Skin of body (tissue), 2 donors: ENCODE data around the gene FLT4. TPM values are rescaled to one million over a fixed set of nuclear protein-coding genes. Genes with fewer than 3 reads are reported as not detected.

Experiments used
- DNase-seq: peaks from one replicate; lab custom pipeline; 2025; lab: John Stamatoyannopoulos, UW
- total RNA-seq: library from RNA; depleted of rRNA; stranded (reverse); fragments of >200 nt; gene quantifications from one replicate; pipeline ENCODE4 v1.2.3, GENCODE V29; 2014

Gene FLT4
- total RNA-seq, 1 donor from 2014 or later, result 7.5 TPM

DNA sequence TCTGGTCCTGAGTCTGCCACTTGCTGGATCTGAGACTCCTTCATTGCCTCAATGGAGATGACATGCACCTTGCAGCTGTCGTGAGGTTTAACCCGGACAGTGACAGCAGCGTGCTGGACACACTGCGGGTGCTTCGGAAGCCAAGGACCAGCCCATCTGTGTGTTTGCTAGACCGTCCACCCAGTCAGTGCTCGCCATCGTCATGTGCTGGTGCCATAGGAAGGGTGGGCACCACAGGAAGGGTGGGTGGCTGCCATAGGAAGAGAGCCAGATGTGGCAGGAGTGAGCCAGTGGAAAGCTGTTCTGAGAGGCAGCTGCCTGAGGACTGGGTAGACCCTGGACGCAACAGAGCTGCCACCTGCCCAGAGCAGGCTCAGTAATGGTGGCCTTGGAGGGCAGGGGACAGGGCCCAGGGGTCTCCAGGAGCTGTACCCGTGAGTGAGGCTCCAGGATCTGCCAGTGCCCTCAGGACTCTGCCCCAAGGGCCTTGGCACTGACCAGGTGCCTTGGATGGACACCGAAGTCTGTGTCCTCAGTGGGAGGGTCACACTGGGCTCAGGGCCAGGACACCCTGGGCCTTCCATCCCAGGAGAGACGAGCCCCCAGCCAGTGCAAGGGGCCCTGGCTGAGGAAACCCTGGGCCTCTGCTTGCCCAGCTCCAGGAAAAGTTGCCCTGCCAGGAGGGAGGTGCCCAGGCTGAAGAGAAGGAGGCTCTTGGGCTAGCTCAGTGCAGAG lies 21.8 kb downstream of the FLT4 start:
- DNase-seq, result no peak

- no peak for DNase-seq
These were observed 22.6 kb downstream of the FLT4 start for GRCh38 chr5:180626661-180627385.

GRCh38 chr5:180625791-180626660 lies 23.4 kb downstream of the FLT4 start:
- DNase-seq, result no peak

DNA sequence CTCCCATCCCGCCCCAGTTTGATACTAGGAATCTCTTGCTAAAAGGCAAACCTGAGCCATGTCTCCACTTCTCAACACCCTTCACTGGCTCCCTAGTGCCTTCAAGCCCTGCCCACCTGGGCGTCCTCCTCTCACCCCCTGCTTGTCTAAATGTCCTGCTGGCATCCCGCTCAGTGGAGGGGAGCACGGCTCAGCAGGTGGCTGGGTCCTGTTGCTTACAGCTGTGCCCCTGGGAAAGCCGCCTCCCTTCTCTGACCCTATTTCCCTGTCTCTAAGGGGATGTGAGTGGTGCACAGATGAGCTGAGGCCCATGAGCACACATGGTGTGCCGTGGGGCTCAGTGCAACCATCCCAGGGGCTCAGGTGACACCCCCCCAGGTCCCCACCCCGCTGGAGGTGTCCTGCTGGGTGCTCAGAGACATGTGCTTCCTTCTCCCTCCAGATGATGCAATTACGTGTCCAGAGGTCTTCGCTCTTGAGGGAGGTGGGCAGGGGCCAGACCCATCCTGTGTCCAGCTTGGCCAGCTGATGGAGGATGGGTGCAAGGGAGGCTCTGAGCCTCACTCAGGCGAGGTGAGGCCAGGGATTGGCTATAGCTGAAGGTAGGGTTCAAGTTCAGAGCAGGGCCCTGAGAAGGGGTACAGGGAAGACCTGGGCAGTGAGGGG lies 24.1 kb downstream of the FLT4 start:
- DNase-seq, result no peak

- no peak for DNase-seq
These were observed 24.8 kb downstream of the FLT4 start for GRCh38 chr5:180624587-180624986.

DNA sequence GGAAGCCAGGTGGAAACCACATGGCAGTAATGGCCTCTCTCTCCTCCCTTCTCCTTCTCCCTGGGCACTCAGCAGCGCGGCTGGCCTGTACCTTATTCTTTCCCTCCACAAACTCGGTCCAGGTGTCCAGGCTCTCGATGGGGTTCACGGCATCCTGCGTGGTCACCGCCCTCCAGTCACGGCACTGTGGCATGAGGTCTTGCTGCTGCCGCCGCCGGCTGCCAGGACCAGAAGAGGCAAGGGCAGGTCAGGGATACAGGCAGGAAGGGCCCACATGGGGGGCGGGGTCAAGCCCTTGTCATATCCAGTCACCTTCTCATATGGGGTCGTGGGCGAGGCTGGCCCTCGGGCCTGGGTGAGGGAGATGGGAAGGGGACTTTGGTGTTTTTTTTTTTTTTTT lies 25.6 kb downstream of the FLT4 start:
- no peak for DNase-seq

GRCh38 chr5:180623411-180623834 lies 26.0 kb downstream of the FLT4 start:
- DNase-seq, result no peak

DNA sequence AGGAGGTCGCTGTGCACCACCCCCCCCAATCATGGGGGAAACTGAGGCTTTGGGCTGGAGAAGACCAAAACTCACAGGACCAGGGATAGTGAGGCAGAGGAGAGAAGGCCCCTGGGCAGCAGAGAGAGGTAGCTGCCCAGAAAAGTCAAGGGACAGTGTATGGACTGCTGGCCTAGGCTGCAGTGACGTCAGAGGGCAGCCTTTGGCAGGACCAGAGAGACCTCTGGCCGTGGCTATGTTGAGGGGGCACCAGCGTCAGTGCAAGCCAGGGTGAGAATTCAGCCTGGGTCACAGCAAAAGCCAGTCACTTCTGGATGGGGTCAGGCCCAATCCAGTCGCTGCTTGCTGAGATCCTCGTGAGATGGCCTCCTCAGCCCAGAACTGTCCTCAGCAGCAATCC lies 26.5 kb downstream of the FLT4 start:
- DNase-seq, result no peak

DNA sequence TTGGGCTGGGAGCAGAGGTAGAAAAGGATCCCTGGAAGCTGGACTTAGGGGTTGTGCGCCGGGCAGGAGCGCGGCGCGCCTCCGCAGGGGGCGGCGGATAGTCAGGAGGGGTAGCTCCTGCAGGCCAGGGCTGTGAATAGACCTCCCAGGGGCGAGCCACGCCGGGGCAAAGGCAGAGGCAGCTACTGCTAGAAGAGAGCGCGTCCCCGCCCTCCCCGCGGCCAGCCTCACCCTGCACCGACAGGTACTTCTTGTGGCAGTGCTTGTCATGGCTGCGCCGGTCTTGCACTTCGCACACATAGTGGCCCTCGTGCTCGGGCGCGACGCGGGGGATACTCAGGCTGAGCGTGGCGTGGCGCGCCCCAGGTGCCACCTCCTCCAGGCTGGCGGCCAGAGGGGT lies 28.1 kb downstream of the FLT4 start:
- no peak for DNase-seq

- DNase-seq, result no peak
These were observed 29.4 kb downstream of the FLT4 start for GRCh38 chr5:180620014-180620413.

DNA sequence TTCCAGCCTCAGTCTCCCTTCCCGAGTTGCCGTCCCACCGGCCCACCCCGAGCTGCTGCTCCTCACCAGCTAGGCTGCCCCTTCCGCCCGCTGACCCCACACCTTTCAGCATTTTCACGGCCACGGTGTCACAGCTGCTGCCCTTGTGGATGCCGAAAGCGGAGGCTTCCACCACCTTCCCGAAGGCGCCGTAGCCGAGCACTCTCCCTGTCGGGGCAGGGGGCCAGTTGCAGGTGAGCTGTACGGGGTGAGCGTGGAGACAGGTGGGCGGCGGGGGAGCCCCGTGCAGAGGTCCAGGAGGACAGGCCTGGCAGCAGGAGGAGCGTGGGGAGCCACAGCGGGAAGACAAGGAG lies 29.9 kb downstream of the FLT4 start:
- DNase-seq, result no peak

DNA sequence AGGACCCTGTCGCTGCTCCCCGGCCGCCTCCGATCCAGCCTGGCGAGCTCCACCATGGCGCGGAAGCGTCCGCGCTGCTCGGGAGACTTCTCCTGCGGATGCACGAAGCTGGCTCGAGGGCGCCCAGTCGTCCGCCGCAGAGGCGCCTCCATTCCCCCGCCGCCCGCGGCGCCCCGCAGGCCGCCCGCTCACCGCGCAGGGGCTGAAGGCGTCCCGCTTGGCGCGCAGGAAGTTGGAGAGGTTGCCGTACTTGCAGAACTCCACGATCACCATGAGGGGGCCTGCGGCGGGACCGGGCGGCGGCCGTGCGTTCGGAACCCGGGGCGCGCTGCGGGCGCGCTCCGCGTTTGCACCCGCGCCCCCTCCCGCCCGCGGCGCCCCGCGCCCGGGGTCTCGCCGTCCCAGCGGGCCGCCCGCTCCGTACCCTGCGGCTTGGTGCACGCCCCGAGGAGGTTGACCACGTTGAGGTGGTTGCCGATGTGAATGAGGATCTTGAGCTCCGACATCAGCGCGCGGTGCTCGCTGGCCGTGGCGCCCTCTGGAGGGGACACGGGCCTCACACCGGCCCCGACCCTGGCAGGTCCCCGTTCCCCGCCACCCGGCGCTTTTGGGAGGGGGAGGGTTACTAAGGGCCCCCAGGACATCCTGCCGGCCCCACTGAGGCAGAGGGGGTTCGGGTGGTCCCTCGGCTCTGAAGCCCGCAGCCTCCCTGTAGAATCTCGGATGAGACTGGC lies 30.4 kb downstream of the FLT4 start:
- DNase-seq, result no peak

DNA sequence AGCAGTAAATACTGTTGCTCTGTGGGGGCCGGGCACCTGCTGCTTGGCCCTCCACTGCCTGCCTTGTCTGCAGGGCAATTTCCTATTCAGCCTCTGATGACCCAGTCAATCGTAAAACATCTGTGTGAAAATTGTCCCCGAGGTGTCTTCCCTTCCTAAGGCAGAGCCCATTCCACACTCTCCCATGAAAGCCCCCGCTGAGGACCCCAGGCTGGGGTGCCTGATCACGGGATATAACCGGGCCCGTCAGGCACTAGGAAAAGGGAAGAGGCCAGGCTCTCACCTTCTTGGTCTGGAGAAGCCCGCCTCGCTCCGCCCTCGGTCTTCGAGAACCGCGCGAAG lies 30.9 kb downstream of the FLT4 start:
- no peak for DNase-seq

DNA sequence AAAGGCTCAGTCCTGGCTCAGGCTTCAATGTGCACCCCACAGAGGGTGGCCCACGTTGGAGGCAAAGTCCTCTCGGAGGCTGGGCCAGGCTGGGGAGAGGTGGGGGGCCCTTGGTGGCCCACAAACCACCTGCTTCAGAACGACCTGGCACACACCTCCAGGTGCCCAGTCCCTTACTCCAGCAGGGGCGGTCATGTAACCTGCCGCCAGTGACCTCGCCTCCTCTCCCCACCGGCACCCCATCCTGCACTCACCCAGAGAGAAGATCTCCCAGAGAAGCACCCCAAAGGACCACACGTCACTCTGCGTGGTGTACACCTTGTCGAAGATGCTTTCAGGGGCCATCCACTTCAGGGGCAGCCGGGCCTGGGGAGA lies 35.6 kb downstream of the FLT4 start:
- DNase-seq, result no peak

DNA sequence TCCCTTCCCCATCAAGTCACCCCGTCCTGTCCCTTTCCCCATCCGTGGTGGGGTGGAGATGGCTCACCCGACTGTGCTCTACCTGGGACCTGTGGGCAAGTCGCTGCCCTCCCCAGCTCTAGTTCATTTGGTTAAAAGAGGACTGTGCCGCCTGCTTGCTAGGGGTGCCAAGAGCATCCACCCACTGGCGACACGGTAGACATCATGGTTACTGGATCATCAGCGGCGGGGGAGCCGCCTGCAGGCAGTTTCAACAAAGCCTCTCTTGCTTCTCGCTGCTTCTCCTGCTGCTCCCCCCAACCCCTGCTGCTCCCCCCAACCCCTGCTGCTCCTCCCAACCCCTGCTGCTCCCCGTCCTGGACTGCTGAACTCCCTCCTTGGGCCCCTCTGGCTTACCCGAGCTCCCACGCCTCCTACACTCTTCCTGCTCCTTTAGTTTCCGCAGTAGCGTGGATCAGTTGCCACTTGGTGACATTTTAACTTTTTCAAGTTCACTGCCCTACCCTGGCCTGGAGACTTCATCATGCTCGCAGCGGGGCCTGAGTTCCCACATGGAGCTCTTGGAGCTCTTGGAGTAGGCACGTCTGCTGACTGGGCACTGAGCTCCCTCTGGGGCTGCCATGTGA lies 36.1 kb downstream of the FLT4 start:
- DNase-seq, result no peak

GRCh38 chr5:180612683-180613082 lies 36.7 kb downstream of the FLT4 start:
- DNase-seq, result no peak

DNA sequence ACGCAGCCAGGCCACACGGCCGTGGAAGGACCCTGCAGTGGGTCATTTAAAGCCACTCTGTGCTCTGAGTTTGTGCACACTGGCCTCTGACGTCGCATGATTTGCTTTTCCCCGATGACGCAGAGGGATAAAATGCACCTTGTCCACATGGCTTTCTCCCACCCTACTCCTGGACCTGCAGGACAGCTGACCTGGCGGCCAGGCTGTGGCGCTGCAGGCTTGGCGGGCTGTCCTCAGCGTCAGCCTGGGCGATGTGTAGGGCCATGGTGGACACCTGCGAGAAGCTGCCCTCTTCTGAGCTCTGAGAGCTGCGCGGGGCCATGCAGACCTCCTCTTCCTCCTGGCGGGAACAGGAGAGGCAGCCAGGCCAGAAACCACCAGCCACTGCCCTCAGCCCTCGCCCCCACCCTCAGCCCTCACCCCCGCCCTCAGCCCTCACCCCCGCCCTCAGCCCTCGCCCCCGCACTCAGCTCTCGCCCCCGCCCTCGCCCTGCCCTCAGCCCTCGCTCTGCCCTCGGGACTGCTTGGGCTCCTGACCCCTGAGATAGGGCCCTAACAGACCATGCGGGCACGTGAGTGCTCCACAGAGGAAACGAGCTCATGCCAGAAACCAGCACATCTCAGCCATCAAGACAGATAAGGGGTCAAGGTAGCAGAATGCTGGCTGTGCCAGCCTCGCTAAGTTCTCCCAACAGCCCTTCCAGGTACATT lies 38.1 kb downstream of the FLT4 start:
- DNase-seq, result no peak

GRCh38 chr5:180609817-180610550 lies 39.4 kb downstream of the FLT4 start:
- no peak for DNase-seq

DNA sequence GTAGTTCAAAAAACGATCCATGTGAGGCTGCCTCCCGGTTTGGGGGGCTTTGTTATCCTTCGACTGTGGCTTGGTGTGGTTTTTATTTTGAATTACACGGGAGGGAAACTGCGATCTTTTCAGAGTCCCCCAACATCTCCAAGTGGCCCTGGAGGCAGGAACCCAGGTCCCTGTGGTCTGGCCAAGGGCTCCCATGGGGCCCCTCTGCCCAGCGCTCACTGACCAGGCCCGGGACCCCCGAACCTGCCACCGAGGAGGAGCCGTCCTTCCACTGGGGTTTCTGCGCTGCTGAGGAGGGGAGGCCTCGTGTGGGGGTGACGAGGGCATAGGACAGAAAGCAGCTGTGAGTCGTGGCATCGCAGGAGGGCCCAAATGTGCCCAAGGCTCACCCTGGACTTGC lies 40.0 kb downstream of the FLT4 start:
- no peak for DNase-seq
